ENCODE results near the gene SLC17A7. TPM values are rescaled to one million over a fixed set of nuclear protein-coding genes. Genes with fewer than 3 reads are reported as not detected.
A peak's percentile ranks its signal among the peaks of the same experiment; 100 is the strongest.

Gene SLC17A7
- total and polyA plus RNA-seq, 9 of the 15 experiments (the other 6 are each of a cell fraction or from before 2014, with no cell fraction given), result 1.1 to 15.7 (median 2.4) TPM

DNA sequence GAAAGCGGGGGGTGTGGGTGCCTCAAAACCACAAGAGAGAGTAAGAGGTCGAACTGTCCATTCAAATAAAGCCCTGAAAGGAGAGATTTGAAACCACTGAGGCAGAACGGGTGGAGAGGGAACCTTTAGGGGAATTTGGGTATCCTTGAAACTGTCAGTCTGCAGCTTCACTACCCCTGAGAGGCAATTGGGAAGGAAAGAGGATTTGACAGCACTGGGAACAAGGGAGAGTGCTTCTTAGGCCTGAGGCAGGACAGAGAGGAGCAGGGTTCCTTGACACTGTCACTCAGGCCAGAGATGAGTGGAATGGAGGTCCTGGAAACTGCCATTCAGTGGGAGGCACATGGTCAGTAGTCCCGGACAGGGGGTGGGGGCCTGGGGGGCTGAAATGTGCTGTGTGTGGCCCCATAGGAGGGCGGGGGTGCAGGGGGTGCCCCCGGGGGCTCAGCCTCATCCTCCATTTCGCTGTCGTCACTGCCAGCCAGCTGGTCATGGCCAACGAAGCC is 11.1 kb downstream of the SLC17A7 start (continued):
- TF ChIP-seq TRIM25 (IDR thresholded peaks at IDR 0.05; ENCODE audit: borderline replicate concordance), result no peak
- TF ChIP-seq ZBTB43 (CRISPR knock-in tag; IDR thresholded peaks at IDR 0.05), result 0 out of 2 replicates have a peak, but pooled peaks have one; percentile 59
- no peak for TF ChIP-seq ZNF507 (tag; conservative IDR thresholded peaks at IDR 0.05)
- 0 out of 2 replicates have a peak, but pooled peaks have one; percentile 9 for TF ChIP-seq EP300 (IDR thresholded peaks at IDR 0.05; ENCODE audit: low read length)
- peak; percentile 98 for TF ChIP-seq PHF21A (IDR thresholded peaks at IDR 0.05; ENCODE audit: borderline replicate concordance, low read depth)
- peak; percentile 98 for TF ChIP-seq SMARCA5 (IDR thresholded peaks at IDR 0.05)
